ENCODE results near the gene LRRTM2.

- TF ChIP-seq POLR2A (IDR thresholded peaks at IDR 0.05), result no peak
- TF ChIP-seq CTCF (IDR thresholded peaks at IDR 0.05), result no peak
Observed at GRCh38 chr5:138889994-138890393, 14.9 kb upstream of the LRRTM2 start.
